Amniotic epithelial cell (primary cell): Measurements from ENCODE around the gene HNRNPU.

ENCODE experiments used
- DNase-seq: peaks from one replicate; pipeline ENCODE4 v3.0.0-alpha.2; 2010; ENCODE audit warnings: low read depth

HNRNPU gene

DNA sequence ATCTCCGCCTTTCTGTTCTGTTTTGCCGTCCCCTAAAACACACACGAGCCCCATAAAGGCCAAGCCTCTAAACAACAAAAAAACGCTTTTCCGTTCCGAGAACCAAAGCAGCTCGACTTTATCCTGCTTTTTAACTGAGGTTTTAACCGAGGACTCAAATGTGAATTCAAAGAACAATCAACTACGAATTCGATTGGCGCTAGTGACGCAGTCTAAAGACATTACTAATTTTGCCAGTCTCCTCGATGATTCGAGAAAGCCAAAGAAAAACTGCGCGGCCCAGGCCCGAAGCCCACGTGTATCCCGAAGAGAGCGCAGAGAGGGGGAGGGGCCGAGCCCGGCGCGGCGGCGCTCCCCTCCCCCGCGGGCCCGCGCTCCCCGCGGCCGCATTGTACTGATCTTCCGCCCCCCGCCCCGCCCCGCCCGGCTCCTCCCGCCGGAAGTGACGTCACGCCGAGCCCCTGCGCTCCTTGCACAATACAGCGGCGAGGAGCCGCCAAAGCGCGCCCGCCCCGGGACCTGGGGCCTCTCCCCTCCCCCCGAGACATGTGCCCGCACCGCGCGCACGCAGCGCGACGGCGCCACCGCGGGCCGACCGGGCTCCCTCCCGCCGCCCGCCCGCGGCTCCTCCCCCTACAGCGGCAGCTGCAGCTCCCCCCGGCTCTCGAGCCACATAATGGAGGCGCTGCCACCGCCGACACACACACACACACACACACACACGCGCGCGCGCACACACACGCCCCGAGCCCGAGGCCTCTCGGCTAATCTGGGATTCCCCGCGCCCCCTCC lies 1.4 kb downstream of the HNRNPU start:
- DNase-seq, result peak; percentile 86

GRCh38 chr1:244862354-244862698 lies 2.0 kb downstream of the HNRNPU start:
- no peak for DNase-seq

GRCh38 chr1:244861683-244862082 lies 2.7 kb downstream of the HNRNPU start:
- DNase-seq, result no peak

DNA sequence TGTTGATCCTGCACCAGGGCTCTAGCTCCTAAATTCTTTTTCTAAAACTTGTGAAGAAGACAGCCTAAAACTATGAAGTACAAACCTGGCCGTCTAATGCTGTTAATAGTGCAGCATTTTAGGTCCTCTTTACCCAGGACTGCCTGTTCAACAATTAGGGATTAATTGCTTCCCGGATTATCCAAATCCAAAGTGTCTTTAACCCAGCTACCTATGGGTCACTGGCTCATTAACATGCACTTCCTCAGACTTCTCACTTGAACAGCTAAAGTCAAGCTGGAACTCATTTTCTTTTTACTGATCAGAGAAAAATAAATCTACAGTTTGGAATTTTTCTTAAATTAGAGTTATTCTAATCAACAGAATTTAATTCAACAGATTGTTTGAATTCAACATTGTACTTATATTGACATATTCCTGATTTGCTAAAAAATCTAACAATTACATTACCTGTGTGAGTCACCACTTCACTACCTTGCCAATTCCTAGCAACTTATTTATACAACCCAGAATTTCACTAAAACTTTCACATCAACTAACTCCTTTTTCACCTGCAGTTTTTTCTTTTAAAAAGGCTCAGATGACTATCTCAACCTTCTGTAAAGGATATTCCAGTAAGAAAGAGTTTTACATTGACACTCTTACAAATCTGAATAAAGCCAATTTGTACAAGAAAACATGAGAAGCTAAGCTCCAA lies 3.3 kb downstream of the HNRNPU start:
- no peak for DNase-seq

GRCh38 chr1:244860078-244860477 lies 4.3 kb downstream of the HNRNPU start:
- no peak for DNase-seq

GRCh38 chr1:244858357-244858756 lies 6.0 kb downstream of the HNRNPU start:
- no peak for DNase-seq

- no peak for DNase-seq
Measured at GRCh38 chr1:244857761-244858160, 6.6 kb downstream of the HNRNPU start.

GRCh38 chr1:244854865-244855578 lies 9.3 kb downstream of the HNRNPU start:
- DNase-seq, result no peak

GRCh38 chr1:244854166-244854565 lies 10.2 kb downstream of the HNRNPU start:
- no peak for DNase-seq

GRCh38 chr1:244852694-244853093 lies 11.6 kb downstream of the HNRNPU start:
- DNase-seq, result no peak

DNA sequence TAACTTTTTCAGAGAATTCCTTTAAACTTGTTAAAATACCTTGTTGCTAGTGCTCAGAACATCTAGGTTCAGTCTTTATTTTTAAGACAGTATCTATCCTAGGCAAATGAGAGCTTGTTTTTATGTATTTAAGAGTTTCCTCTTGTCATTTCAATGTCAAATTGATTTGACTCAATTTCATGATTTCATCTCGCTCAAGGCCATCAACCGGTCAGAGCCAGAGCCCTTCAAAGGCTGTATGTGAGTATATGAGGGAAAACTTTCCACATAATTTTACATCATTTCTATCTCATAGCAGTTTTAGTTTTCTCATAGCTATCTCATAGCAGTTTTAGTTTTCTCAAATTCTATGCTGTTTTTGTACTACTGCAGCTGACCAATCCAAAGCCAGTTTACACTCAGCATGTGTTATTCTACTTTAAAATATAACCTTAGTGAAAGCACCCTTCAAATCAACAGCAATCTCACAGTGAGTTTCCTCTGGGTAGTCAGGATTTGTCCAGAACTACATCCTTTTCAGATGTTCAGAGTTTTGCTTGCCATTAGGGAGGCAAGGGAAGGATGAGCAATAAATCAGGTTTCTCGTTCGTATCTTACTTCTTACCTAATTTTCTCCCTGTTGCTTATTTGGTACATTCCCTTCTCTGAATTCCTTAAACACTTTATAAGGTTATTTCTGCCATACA lies 12.7 kb downstream of the HNRNPU start:
- DNase-seq, result no peak

DNA sequence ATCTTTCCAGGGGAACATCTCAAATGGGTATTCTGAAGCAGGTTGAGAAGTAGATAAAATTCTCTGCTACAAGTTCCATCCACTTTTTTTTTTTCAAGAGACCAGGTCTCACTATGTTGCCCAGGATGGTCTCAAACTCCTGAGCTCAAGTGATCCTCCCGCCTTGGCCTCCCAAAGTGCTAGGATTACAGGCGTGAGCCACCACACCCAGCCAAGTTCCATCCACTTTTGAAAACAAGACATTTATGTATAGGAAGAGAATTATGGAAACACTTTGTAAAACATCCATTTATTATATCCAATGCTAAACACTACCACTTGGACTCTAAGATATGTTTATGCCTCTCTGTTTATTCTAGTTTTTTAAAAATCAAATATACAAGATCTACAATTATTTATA lies 13.4 kb downstream of the HNRNPU start:
- no peak for DNase-seq

GRCh38 chr1:244850099-244850852 lies 14.1 kb downstream of the HNRNPU start:
- DNase-seq, result no peak

DNA sequence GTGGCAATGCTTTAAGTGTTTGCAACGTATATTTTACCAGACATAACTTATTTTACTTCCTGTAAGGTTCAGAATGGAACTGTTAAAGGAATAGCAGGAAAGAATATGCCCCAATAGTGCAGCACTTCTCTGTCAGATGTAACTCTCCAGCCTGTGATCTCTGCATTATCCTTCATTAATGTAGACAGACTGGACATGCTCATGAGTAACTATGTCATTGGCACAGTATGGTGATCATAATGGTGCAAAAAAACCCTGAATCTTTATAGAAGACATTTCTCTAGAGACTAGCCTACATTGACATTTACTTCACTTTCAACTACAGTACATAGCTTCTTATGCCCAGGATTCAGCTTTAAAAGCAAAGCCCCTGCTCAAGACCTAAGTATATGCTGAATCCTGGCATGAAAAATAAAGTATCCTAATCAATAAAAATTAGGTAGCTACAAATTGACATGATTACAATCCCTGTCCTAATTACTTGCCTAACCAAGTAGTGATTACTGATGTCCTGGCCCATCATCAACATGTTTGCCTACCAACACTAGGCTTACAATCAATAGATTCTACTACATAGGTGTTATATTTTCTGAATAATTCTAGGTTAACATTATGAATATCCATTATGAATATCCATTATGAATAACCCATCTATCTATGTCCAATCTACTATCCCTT lies 15.0 kb downstream of the HNRNPU start:
- DNase-seq, result no peak

- DNase-seq, result no peak
Measured at GRCh38 chr1:244846653-244847052, 17.7 kb downstream of the HNRNPU start.

DNA sequence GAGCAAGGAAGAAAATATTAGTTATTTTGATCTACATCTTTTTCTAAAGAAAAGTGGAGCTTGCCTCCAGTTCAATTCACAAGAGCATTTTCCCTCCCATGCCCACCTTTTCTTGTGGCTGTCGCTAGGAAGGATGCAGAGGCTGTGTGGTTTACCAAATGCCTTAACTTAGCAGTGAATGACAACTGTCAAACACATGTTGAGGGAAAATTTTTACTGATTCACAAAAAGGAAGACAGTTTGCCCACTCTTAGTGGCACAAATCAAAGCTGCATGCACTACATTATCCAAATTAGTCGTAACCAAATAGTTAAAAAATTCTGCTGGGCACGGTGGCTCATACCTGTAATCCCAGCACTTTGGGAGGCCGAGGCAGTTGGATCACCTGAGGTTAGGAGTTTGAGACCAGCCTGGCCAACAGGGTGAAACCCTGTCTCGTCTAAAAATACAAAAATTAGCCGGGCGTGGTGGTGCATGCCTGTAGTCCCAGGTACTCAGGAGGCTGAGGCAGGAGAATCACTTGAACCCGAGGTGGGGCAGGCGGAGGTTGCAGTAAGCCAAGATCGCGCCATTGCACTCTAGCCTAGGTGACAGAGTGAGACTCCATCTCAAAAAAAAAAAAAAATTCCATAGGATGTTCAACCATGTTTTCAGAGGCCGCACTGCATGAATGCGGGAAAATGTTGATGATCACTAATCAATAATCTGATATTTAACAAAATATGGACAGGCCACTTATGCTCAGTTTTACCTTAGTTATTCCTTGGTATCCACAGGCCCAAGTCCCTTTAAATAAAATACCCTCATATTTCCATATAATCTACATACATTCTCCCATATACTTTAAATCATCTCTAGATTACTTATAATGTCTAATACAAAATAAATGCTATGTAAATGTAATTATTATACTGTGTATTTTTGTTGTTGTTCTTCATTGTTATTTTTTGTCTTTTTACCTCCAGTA lies 19.9 kb downstream of the HNRNPU start:
- no peak for DNase-seq

GRCh38 chr1:244843148-244843978 lies 21.0 kb downstream of the HNRNPU start:
- no peak for DNase-seq

DNA sequence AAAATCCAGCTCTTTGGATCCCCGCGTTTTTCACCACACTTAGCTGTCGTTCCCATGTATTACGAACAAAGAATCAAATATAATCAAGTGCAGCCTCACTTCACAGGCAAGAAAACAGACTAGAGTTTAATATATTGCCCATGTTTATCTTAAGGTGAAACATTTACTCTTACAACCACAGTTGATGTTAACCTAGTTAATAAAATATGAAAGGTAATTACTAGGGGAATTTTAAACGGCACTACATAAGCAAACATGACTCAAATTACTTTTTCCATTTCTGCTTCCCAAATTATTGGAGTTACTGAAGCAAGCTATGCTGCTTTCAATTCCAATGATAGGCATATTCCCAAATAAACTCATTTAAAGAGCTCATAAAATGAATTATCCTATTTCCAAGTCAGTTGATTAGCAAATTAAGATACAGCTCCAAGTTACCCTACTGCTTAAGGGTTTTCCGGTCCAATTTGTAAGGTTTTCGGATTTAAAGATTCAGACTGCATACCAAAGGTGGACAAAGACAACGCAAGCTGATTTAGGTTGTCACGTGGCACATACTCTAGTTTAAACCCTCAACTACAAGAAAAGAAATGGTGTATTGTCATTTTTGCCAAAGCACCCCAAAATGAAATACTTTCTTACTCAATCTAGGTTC lies 22.9 kb downstream of the HNRNPU start:
- DNase-seq, result no peak
